ENCODE measurements around the gene STEAP1B. TPM values are rescaled to one million over a fixed set of nuclear protein-coding genes. Genes with fewer than 3 reads are reported as not detected.

The STEAP1B gene
- total and polyA plus RNA-seq, 2 donors (not counting 3 experiments of a cell fraction or from before 2014, with no cell fraction given) = 32.2 to 46.1 TPM

GRCh38 chr7:22544245-22544644, 44.3 kb upstream of the STEAP1B start:
- Histone ChIP-seq H3K9me1 (replicated peaks; ENCODE audit: control insufficient read depth, extremely low read depth, insufficient read depth, low read length) (no peaks in the 10 kb centered on the region), H3K9me3 (replicated peaks; ENCODE audit: control insufficient read depth, insufficient read depth, low read length) (no peaks in the 10 kb centered on the region), H3K9ac (replicated peaks; ENCODE audit: extremely low read depth, insufficient read depth, low read length) (no peak overlapping the region), H3K36me3 (ENCODE audit: control insufficient read depth in 2 of 2, extremely low read depth in 1 of 2, insufficient read depth in 2 of 2, low read length in 2 of 2) (no peaks in the 10 kb centered on the region), H2AFZ (ENCODE audit: low read depth, low read length) (no peak overlapping the region), H3K79me2 (ENCODE audit: control insufficient read depth, insufficient read depth, low read length) (no peaks in the 10 kb centered on the region), H3K4me3 (replicated peaks in 1 of 3; ENCODE audit: insufficient read depth in 1 of 3, low read depth in 1 of 3, low read length in 3 of 3) (no peak overlapping the region), H4K20me1 (replicated peaks; ENCODE audit: control insufficient read depth, extremely low read depth, insufficient read depth, low read length) (no peaks in the 10 kb centered on the region), H3K4me1 (ENCODE audit: control insufficient read depth, extremely low read depth, insufficient read depth, low read length) (peaks cover under 1% of the 10 kb centered on the region), H3K27me3 (ENCODE audit: control insufficient read depth in 2 of 2, insufficient read depth in 2 of 2, low read length in 2 of 2) (peaks cover 16 to 20% of the 10 kb centered on the region in 2 experiments), H3K27ac (ENCODE audit: insufficient read depth, low read depth, low read length) (no peak overlapping the region), H3K4me2 (ENCODE audit: insufficient read depth, low read length) (no peak overlapping the region)
- POLR2A ChIA-PET = no interaction called here
- no TSS peak for BruUV-seq (replicated peaks)
- FAIRE-seq (no peak), DNase-seq (ENCODE audit: low read depth, low spot score) (no peak)
- dilution Hi-C loops (cut with MboI; ENCODE audit: extremely low pct_ligation_motif_present, low sequenced_read_pairs) = no loop called here
- CTCF ChIA-PET = interaction anchor here (0.6 to 0.9 kb wide), 2 partner anchors 184 to 207 kb away, joined by 3 read pairs; no protein-coding TSS in a partner anchor
- intact Hi-C loops (cut with micrococcal nuclease) = no loop called here
- TF ChIP-seq CTCF (IDR thresholded peaks at IDR 0.05; ENCODE audit: extremely low read depth in 1 of 2, insufficient read depth in 1 of 2, low read depth in 1 of 2, low read length in 2 of 2) (no peak), MAX (IDR thresholded peaks at IDR 0.05; ENCODE audit: insufficient read depth, insufficient read length) (no peak), FOS (IDR thresholded peaks at IDR 0.05; ENCODE audit: borderline replicate concordance, insufficient read depth, low read length) (no peak), EZH2 (IDR thresholded peaks at IDR 0.05; ENCODE audit: borderline replicate concordance, low read depth, low read length, severe bottlenecking) (no peak), POLR2AphosphoS5 (IDR thresholded peaks at IDR 0.05; ENCODE audit: insufficient read depth, low read depth, low read length) (no peak), POLR2A (IDR thresholded peaks at IDR 0.05; ENCODE audit: low read depth, low read length) (no peak), GATA2 (IDR thresholded peaks at IDR 0.05; ENCODE audit: insufficient read depth, insufficient read length, low read depth, low read length) (no peak), JUN (IDR thresholded peaks at IDR 0.05; ENCODE audit: borderline replicate concordance, insufficient read depth, insufficient read length, low read depth) (no peak), MYC (IDR thresholded peaks at IDR 0.05; ENCODE audit: low read depth, low read length) (no peak)
